SK-N-SH (cell line): ENCODE results near the gene ACOT4. TPM values are rescaled to one million over a fixed set of nuclear protein-coding genes. Genes with fewer than 3 reads are reported as not detected.

Experiments
- CTCF ChIA-PET: fragments of 300-600, 350-600 bp; formaldehyde crosslinking; extraction: SDS; loops from one replicate; lab custom pipeline; 2021; lab: Yijun Ruan, JAX
- POLR2A ChIA-PET: fragments of 350-600 bp; sonication (Branson Sonifier 250); formaldehyde crosslinking; extraction: SDS; loops from one replicate; lab custom pipeline; 2020; ENCODE audit warnings: antibody characterized with exemption, inconsistent platforms; lab: Yijun Ruan, JAX
- DNase-seq: peaks from one replicate; pipeline ENCODE4 v3.0.0; 2012
- H2AFZ ChIP-seq: fragments of 200-600 bp; sonication (generic); 2 replicates; pipeline ENCODE4 v1.8.1; 2016; ENCODE audit warnings: antibody characterized with exemption, mild to moderate bottlenecking, low read depth
- H3F3A ChIP-seq: fragments of 200-600 bp; sonication (generic); replicated peaks from 2 replicates; pipeline ENCODE3; 2016; ENCODE audit warnings: antibody characterized with exemption, mild to moderate bottlenecking; ENCODE audit not compliant: insufficient read depth
- H3K27ac ChIP-seq, 2 experiments: fragments of 200-500 bp in 1 of 2; fragments of 200-600 bp in 1 of 2; sonication (Bioruptor generic) in 1 of 2; sonication (generic), shearing (Covaris generic) in 1 of 2; 2 replicates each; pipeline versions ENCODE4 v1.5.1 to v1.6.1; 2014 to 2016; ENCODE audit warnings: low read depth in 2 of 2, inconsistent platforms in 1 of 2, low read length in 1 of 2, mild to moderate bottlenecking in 1 of 2, mixed read lengths in 1 of 2
- H3K27me3 ChIP-seq: fragments of 200-600 bp; sonication (generic), shearing (Covaris generic); 2 replicates; pipeline ENCODE4 v1.6.1; 2016; ENCODE audit warnings: mixed run types; ENCODE audit not compliant: insufficient read depth
- H3K36me3 ChIP-seq, 2 experiments: fragments of 200-500 bp in 1 of 2; fragments of 200-600 bp in 1 of 2; sonication (Bioruptor generic) in 1 of 2; sonication (generic) in 1 of 2; replicated peaks in 1 of 2; 2 replicates each; pipeline versions ENCODE3 to v1.5.1; 2014 to 2016; ENCODE audit warnings: low read length in 1 of 2, mild to moderate bottlenecking in 1 of 2; ENCODE audit not compliant: insufficient read depth in 2 of 2, control insufficient read depth in 1 of 2
- H3K4me1 ChIP-seq, 2 experiments: fragments of 200-500 bp in 1 of 2; fragments of 200-600 bp in 1 of 2; sonication (Bioruptor generic) in 1 of 2; sonication (generic), shearing (Covaris generic) in 1 of 2; 2 replicates each; pipeline versions ENCODE4 v1.5.1 to v1.6.1; 2014 to 2016; ENCODE audit warnings: low read depth in 1 of 2, low read length in 1 of 2, mixed run types in 1 of 2; ENCODE audit not compliant: insufficient read depth in 2 of 2, control insufficient read depth in 1 of 2
- H3K4me2 ChIP-seq: fragments of 200-600 bp; sonication (generic), shearing (Covaris generic); 2 replicates; pipeline ENCODE4 v1.6.1; 2017; ENCODE audit warnings: mixed run types
- H3K4me3 ChIP-seq, 2 experiments: fragments of 200-500 bp in 1 of 2; fragments of 200-600 bp in 1 of 2; sonication (Bioruptor generic) in 1 of 2; sonication (generic), shearing (Covaris generic) in 1 of 2; 2 replicates each; pipeline versions ENCODE4 v1.5.1 to v1.8.1; 2014 to 2016; ENCODE audit warnings: low read depth in 2 of 2, inconsistent platforms in 1 of 2, low read length in 1 of 2, mild to moderate bottlenecking in 1 of 2, mixed read lengths in 1 of 2, moderate library complexity in 1 of 2
- H3K79me2 ChIP-seq: fragments of 200-600 bp; sonication (generic); 2 replicates; pipeline ENCODE4 v1.8.1; 2017; ENCODE audit warnings: mild to moderate bottlenecking; ENCODE audit not compliant: insufficient read depth
- H3K9ac ChIP-seq: fragments of 200-600 bp; sonication (generic); 2 replicates; pipeline ENCODE4 v1.6.1; 2017; ENCODE audit warnings: mixed run types
- H3K9me2 ChIP-seq: fragments of 200-600 bp; sonication (generic); 2 replicates; pipeline ENCODE4 v1.6.1; 2017; ENCODE audit warnings: mixed run types
- H3K9me3 ChIP-seq: fragments of 200-600 bp; sonication (generic); 2 replicates; pipeline ENCODE4 v1.6.1; 2017; ENCODE audit warnings: mixed run types, mild to moderate bottlenecking, moderate library complexity
- H4K20me1 ChIP-seq: fragments of 200-600 bp; sonication (generic); 2 replicates; pipeline ENCODE4 v1.6.1; 2017; ENCODE audit warnings: mild to moderate bottlenecking, mixed run types; ENCODE audit not compliant: insufficient read depth
- CTCF ChIP-seq: fragments of 200-600 bp; sonication (generic); IDR thresholded peaks from 2 replicates; pipeline ENCODE4 v1.6.1; 2017; ENCODE audit warnings: antibody characterized with exemption, mild to moderate bottlenecking, moderate library complexity
- EP300 ChIP-seq, 2 experiments: IDR thresholded peaks; 2 replicates each; pipeline versions ENCODE4 v1.4.0 to v1.6.1; 2012; ENCODE audit warnings: borderline replicate concordance in 1 of 2, low read depth in 1 of 2, low read length in 1 of 2
- EZH2phosphoT487 ChIP-seq: fragments of 200-600 bp; sonication (generic); IDR thresholded peaks from 2 replicates; pipeline ENCODE4 v1.6.1; 2017; ENCODE audit warnings: low read depth, mixed run types, mild to moderate bottlenecking, antibody characterized with exemption, moderate library complexity, borderline replicate concordance
- FOSL2 ChIP-seq: IDR thresholded peaks from 2 replicates; pipeline ENCODE4 v1.4.0; 2012; ENCODE audit warnings: low read depth, mild to moderate bottlenecking, moderate library complexity, borderline replicate concordance
- GABPA ChIP-seq: IDR thresholded peaks from 2 replicates; pipeline ENCODE4 v1.4.0; 2012; ENCODE audit warnings: low read depth, mild to moderate bottlenecking
- GATA2 ChIP-seq: sonication (generic); formaldehyde crosslinking; IDR thresholded peaks from 2 replicates; pipeline ENCODE4 v1.5.0; 2020; ENCODE audit warnings: mild to moderate bottlenecking, missing genetic modification reagents
- MEF2A ChIP-seq: IDR thresholded peaks from 2 replicates; pipeline ENCODE4 v1.4.0; 2012; ENCODE audit warnings: low read depth, borderline replicate concordance
- NFIC ChIP-seq: IDR thresholded peaks from 2 replicates; pipeline ENCODE4 v1.4.0; 2012; ENCODE audit warnings: borderline replicate concordance
- NRF1 ChIP-seq: IDR thresholded peaks from 2 replicates; pipeline ENCODE4 v1.6.1; 2012; ENCODE audit warnings: low read depth, mild to moderate bottlenecking, low read length
- POLR2AphosphoS5 ChIP-seq: IDR thresholded peaks from 2 replicates; pipeline ENCODE4 v1.6.1; 2012; ENCODE audit warnings: low read depth, low read length
- SMC3 ChIP-seq: IDR thresholded peaks from 2 replicates; pipeline ENCODE4 v1.6.1; 2012; ENCODE audit warnings: low read depth, low read length, improper control_type of control experiment
- TCF12 ChIP-seq: IDR thresholded peaks from 2 replicates; pipeline ENCODE4 v1.4.0; 2012
- YY1 ChIP-seq: IDR thresholded peaks from 2 replicates; pipeline ENCODE4 v1.4.0; 2012; ENCODE audit warnings: low read depth, mild to moderate bottlenecking
- WGBS: methylation state at CpG from one replicate; pipeline ENCODE4 v1.1.6; 2017; ENCODE audit warnings: low lambda C conversion rate; 5-methylcytosine and 5-hydroxymethylcytosine counted together
- polyA plus RNA-seq, 3 experiments: library from polyadenylated mRNA; depleted of rRNA; stranded (reverse); fragments of >200 nt; gene quantifications; 2 replicates each; pipeline ENCODE4 v1.2.3, GENCODE V29; 2012
- TF ChIP-seq, protein P1 (sequence below): fragments of 150-350 bp; IDR thresholded peaks from 2 replicates; pipeline ENCODE4 v1.6.1; 2016; ENCODE audit warnings: mild to moderate bottlenecking, low read depth, low read length

The ACOT4 gene
- polyA plus RNA-seq, 1 of the 3 experiments (the other 2 are of a cell fraction): 0.12 TPM

GRCh38 chr14:73594491-73594890 lies 2.8 kb downstream of the ACOT4 start:
- Histone ChIP-seq H3K79me2 (no peaks in the 10 kb centered on the region), H2AFZ (no peak overlapping the region), H3K9me3 (no peaks in the 10 kb centered on the region), H3K4me2 (no peak overlapping the region), H4K20me1 (no peaks in the 10 kb centered on the region), H3K4me3 (no peak overlapping the region), H3F3A (no peaks in the 10 kb centered on the region), H3K27ac (no peak overlapping the region), H3K36me3 (no peaks in the 10 kb centered on the region), H3K9ac (no peak overlapping the region), H3K9me2 (no peaks in the 10 kb centered on the region), H3K27me3 (no peaks in the 10 kb centered on the region; the same call in 1 of the 2 replicates), H3K4me1 (no peaks in the 10 kb centered on the region; a peak in 1 of 4 replicates)
- ChIA-PET CTCF (interaction anchor here (1.1 kb wide), 1 partner anchor 37 kb away, joined by 3 read pairs; no protein-coding TSS in a partner anchor), POLR2A (no interaction called here)
- TF ChIP-seq YY1 (no peak), MEF2A (no peak), SMC3 (no peak), FOSL2 (no peak), EZH2phosphoT487 (no peak), CTCF (no peak)
- TF ChIP-seq, protein P1, sequence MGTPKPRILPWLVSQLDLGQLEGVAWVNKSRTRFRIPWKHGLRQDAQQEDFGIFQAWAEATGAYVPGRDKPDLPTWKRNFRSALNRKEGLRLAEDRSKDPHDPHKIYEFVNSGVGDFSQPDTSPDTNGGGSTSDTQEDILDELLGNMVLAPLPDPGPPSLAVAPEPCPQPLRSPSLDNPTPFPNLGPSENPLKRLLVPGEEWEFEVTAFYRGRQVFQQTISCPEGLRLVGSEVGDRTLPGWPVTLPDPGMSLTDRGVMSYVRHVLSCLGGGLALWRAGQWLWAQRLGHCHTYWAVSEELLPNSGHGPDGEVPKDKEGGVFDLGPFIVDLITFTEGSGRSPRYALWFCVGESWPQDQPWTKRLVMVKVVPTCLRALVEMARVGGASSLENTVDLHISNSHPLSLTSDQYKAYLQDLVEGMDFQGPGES: no peak
- 99% methylated on average over 9 of the region's 9 CpGs for WGBS
- DNase-seq: no peak

DNA sequence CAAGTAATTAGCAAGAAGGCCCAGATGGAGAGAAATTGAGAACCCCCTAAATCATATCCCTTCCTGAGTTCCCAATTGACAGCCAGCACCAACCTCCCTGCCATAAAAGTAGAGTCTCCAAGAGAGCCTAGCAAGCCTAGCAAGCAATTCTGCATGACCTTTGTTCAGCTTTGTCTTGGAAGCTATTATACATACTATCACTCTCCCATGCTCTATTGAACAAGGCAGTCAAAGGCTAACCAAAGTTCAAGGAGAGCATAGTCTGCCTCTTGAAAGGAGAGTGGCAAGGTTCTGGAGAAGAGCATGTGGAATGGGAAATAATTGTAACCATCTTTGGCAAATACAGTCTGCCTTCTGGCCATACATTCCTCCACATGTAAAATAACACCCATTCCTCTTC lies 7.8 kb downstream of the ACOT4 start:
- ChIA-PET POLR2A (no interaction called here), CTCF (interaction anchor here (1.5 kb wide), 2 partner anchors 34 to 91 kb away, joined by 3 to 5 read pairs; no protein-coding TSS in a partner anchor)
- TF ChIP-seq GATA2 (CRISPR knock-in tag): no peak
- TF ChIP-seq POLR2AphosphoS5: no peak
- TF ChIP-seq TCF12: no peak
- TF ChIP-seq CTCF: no peak
- no peak for TF ChIP-seq NRF1
- no peak for TF ChIP-seq EP300 (IDR thresholded peaks at IDR 0.05; ENCODE audit: borderline replicate concordance in 1 of 2, low read depth in 1 of 2, low read length in 1 of 2)
- TF ChIP-seq GABPA: no peak
- no peak for TF ChIP-seq NFIC
- H3K9ac ChIP-seq: no peak overlapping the region
- H3K9me2 ChIP-seq: no peaks in the 10 kb centered on the region
- no peak overlapping the region for H3K4me3 ChIP-seq
- H3K4me2 ChIP-seq: no peak overlapping the region
- H3F3A ChIP-seq: no peaks in the 10 kb centered on the region
- H3K27me3 ChIP-seq: no peaks in the 10 kb centered on the region
- no peak for DNase-seq
- H3K79me2 ChIP-seq: no peaks in the 10 kb centered on the region
- H3K9me3 ChIP-seq: no peaks in the 10 kb centered on the region
- no peaks in the 10 kb centered on the region for H4K20me1 ChIP-seq
- no peaks in the 10 kb centered on the region for H3K4me1 ChIP-seq
- no peaks in the 10 kb centered on the region for H3K36me3 ChIP-seq
- no peak overlapping the region for H3K27ac ChIP-seq
- H2AFZ ChIP-seq: no peak overlapping the region
